GM23338 (cell line): ENCODE results near the gene R3HDM1.

Experiments used
- EZH2 ChIP-seq: fragments of 200-600 bp; sonication (generic); IDR thresholded peaks from one replicate; pipeline ENCODE4 v1.8.0; 2017; ENCODE audit warnings: antibody characterized with exemption, mild to moderate bottlenecking, low read depth; ENCODE audit not compliant: unreplicated experiment
- EZH2phosphoT487 ChIP-seq: fragments of 200-600 bp; sonication (generic); IDR thresholded peaks from one replicate; pipeline ENCODE4 v1.8.1; 2018; ENCODE audit warnings: antibody characterized with exemption; ENCODE audit not compliant: unreplicated experiment
- ZNF331 ChIP-seq: fragments of 250-450 bp; sonication (Bioruptor Pico); IDR thresholded peaks from 2 replicates; pipeline ENCODE4 v1.5.0; 2020; ENCODE audit warnings: low read depth, mild to moderate bottlenecking, moderate library complexity
- TF ChIP-seq, protein P1 (sequence below), 2 experiments: fragments of 200-600 bp in 1 of 2; sonication (generic) in 1 of 2; conservative IDR thresholded peaks; 2 replicates each; pipeline versions ENCODE4 v1.5.1 to v1.6.1; 2016 to 2017; ENCODE audit warnings: antibody characterized with exemption in 2 of 2, low read depth in 2 of 2, mild to moderate bottlenecking in 2 of 2, moderate library complexity in 1 of 2
- TF ChIP-seq, protein P2 (sequence below): IDR thresholded peaks from one replicate; pipeline ENCODE4 v1.6.1; 2018; ENCODE audit warnings: antibody characterized with exemption; ENCODE audit not compliant: unreplicated experiment

DNA sequence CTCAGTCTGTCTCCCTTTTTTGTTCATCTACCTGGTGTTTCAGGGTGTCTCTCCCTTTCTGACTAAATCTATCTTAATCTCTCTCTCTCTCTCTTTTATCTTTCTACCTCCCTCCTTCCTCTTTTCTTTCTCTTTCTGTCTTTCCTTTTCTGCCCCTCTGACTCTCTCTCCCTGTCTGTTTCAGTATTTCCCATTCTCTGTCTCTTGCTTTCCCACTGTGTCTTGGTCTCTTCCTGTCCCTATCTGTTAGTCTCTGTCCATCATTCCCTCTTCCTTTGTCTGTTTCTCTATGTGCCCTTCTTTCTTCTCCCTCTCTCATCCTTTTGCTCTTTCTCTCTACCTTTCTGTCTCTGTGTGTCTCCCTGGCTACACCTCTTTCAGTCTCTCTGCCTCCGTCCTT lies 56.7 kb downstream of the R3HDM1 start:
- TF ChIP-seq, protein P1, sequence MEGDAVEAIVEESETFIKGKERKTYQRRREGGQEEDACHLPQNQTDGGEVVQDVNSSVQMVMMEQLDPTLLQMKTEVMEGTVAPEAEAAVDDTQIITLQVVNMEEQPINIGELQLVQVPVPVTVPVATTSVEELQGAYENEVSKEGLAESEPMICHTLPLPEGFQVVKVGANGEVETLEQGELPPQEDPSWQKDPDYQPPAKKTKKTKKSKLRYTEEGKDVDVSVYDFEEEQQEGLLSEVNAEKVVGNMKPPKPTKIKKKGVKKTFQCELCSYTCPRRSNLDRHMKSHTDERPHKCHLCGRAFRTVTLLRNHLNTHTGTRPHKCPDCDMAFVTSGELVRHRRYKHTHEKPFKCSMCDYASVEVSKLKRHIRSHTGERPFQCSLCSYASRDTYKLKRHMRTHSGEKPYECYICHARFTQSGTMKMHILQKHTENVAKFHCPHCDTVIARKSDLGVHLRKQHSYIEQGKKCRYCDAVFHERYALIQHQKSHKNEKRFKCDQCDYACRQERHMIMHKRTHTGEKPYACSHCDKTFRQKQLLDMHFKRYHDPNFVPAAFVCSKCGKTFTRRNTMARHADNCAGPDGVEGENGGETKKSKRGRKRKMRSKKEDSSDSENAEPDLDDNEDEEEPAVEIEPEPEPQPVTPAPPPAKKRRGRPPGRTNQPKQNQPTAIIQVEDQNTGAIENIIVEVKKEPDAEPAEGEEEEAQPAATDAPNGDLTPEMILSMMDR (conservative IDR thresholded peaks at IDR 0.05; ENCODE audit: low read depth in 2 of 2), result no peak
- TF ChIP-seq, protein P2, sequence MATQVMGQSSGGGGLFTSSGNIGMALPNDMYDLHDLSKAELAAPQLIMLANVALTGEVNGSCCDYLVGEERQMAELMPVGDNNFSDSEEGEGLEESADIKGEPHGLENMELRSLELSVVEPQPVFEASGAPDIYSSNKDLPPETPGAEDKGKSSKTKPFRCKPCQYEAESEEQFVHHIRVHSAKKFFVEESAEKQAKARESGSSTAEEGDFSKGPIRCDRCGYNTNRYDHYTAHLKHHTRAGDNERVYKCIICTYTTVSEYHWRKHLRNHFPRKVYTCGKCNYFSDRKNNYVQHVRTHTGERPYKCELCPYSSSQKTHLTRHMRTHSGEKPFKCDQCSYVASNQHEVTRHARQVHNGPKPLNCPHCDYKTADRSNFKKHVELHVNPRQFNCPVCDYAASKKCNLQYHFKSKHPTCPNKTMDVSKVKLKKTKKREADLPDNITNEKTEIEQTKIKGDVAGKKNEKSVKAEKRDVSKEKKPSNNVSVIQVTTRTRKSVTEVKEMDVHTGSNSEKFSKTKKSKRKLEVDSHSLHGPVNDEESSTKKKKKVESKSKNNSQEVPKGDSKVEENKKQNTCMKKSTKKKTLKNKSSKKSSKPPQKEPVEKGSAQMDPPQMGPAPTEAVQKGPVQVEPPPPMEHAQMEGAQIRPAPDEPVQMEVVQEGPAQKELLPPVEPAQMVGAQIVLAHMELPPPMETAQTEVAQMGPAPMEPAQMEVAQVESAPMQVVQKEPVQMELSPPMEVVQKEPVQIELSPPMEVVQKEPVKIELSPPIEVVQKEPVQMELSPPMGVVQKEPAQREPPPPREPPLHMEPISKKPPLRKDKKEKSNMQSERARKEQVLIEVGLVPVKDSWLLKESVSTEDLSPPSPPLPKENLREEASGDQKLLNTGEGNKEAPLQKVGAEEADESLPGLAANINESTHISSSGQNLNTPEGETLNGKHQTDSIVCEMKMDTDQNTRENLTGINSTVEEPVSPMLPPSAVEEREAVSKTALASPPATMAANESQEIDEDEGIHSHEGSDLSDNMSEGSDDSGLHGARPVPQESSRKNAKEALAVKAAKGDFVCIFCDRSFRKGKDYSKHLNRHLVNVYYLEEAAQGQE, result no peak
- TF ChIP-seq EZH2phosphoT487 (no peak), EZH2 (no peak), ZNF331 (CRISPR knock-in tag) (no peak)
